SK-N-MC (cell line): ENCODE data around the gene SNX25.
"Not testable (repeated sequence)": the region's sequence is repeated elsewhere in the genome, so short reads cannot be mapped to it uniquely, and the experiment has no call there.

Experiments used
- DNase-seq: peaks from one replicate; pipeline ENCODE4 v3.0.0-alpha.2; 2011; ENCODE audit warnings: low read depth, low spot score
- H3K27ac ChIP-seq: fragments of 200-600 bp; sonication (generic); 2 replicates; pipeline ENCODE4 v1.5.1; 2016; ENCODE audit warnings: mixed run types
- H3K36me3 ChIP-seq: fragments of 200-600 bp; sonication (generic); 2 replicates; pipeline ENCODE4 v1.6.1; 2017; ENCODE audit warnings: antibody characterized with exemption, low read length, mixed read lengths; ENCODE audit not compliant: insufficient read depth
- H3K4me3 ChIP-seq: fragments of 200-600 bp; sonication (generic); 2 replicates; pipeline ENCODE4 v1.5.1; 2016
- H3K9ac ChIP-seq: fragments of 200-600 bp; sonication (generic); 2 replicates; pipeline ENCODE4 v1.8.0; 2017; ENCODE audit warnings: mixed run types, mixed read lengths; ENCODE audit not compliant: insufficient read length
- H3K9me3 ChIP-seq: fragments of 200-600 bp; sonication (generic); 2 replicates; pipeline ENCODE4 v1.6.1; 2017; ENCODE audit warnings: low read depth, mild to moderate bottlenecking, antibody characterized with exemption, low read length, moderate library complexity, mixed read lengths
- EZH2 ChIP-seq: fragments of 200-600 bp; sonication (generic); IDR thresholded peaks from one replicate; pipeline ENCODE4 v1.6.1; 2017; ENCODE audit warnings: antibody characterized with exemption
- FOXP2 ChIP-seq: optimal IDR thresholded peaks from 2 replicates; pipeline ENCODE3; 2011; ENCODE audit warnings: mild to moderate bottlenecking, moderate library complexity; ENCODE audit not compliant: insufficient read depth; ENCODE audit errors: extremely low read length, control extremely low read depth
- POLR2AphosphoS5 ChIP-seq: IDR thresholded peaks from 2 replicates; pipeline ENCODE4 v1.6.1; 2012; ENCODE audit warnings: mild to moderate bottlenecking, low read depth, low read length, borderline replicate concordance

Gene SNX25

DNA sequence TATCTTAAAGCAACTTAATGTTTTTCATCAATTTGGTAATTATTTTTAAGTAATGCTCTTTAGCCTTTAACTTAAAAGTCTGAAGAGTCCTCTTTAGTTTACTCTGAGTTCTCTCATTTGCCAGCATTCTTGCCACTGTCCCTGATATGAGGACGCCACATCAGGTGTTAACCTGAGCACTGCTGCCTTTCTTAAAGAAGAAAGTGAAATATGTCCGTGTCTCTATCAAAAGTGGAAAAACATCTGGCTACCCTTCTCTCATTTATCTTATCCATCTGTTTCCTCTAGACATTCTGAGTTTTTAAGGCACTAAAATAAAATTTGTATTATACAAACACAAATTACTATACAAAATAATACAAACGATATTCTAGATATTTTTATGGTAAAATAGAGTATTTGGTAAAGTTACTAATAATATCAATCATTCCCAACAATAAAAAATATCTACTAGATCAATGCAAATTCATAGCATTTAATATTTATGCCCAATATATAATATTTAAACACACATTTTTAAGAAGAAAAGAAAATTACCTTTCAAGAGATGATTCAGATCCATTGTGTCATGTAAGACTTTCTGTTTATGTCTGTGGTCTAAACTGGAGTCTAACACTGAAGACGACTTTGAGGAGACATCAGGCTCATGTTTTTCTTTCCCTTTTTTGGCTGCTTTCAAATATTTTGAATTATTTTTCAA lies 19.6 kb upstream of the SNX25 start:
- TF ChIP-seq POLR2AphosphoS5 (no peak), FOXP2 (no peak), EZH2 (no peak)
- no peaks in the 10 kb centered on the region for H3K9me3 ChIP-seq
- DNase-seq, result no peak
- no peak overlapping the region for H3K4me3 ChIP-seq
- no peak overlapping the region for H3K9ac ChIP-seq
- H3K27ac ChIP-seq, result no peak overlapping the region
- H3K36me3 ChIP-seq, result peaks cover 33% of the 10 kb centered on the region

- Histone ChIP-seq H3K9ac (no peak overlapping the region), H3K27ac (no peak overlapping the region), H3K4me3 (no peak overlapping the region), H3K9me3 (no peaks in the 10 kb centered on the region), H3K36me3 (peaks cover 33% of the 10 kb centered on the region)
- DNase-seq, result no peak
- no peak for TF ChIP-seq POLR2AphosphoS5
- no peak for TF ChIP-seq EZH2
- TF ChIP-seq FOXP2, result no peak
These were observed 19.0 kb upstream of the SNX25 start for GRCh38 chr4:185190306-185190856.

DNA sequence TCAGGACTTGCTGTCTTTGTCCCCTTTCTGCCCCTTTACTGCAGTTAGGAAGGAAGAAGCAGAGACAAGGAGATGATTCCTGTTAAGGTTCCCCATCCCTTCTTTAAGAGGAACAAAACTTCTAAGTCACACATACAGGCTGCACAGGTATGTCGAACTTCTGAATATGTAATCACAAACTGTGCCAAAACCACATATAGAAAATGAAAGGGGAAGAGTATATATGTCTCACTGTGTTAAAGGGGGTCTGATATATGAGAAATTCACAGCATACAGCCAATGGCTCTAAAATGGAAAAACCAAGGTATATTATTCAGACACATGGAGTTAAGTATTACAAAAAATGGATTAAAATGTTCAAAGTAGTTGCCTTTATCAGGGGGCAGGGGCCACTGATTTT lies 17.3 kb upstream of the SNX25 start:
- Histone ChIP-seq H3K9me3 (no peaks in the 10 kb centered on the region), H3K27ac (no peak overlapping the region), H3K4me3 (no peak overlapping the region), H3K9ac (no peak overlapping the region), H3K36me3 (peaks cover 29% of the 10 kb centered on the region)
- DNase-seq, result no peak
- TF ChIP-seq POLR2AphosphoS5, result no peak
- no peak for TF ChIP-seq EZH2
- TF ChIP-seq FOXP2, result no peak

GRCh38 chr4:185194924-185195888 lies 14.2 kb upstream of the SNX25 start:
- Histone ChIP-seq H3K36me3 (peaks cover 9% of the 10 kb centered on the region), H3K9ac (no peak overlapping the region), H3K9me3 (no peaks in the 10 kb centered on the region), H3K27ac (no peak overlapping the region), H3K4me3 (no peak overlapping the region)
- TF ChIP-seq POLR2AphosphoS5, result no peak
- no peak for TF ChIP-seq EZH2
- no peak for TF ChIP-seq FOXP2
- DNase-seq, result no peak

DNA sequence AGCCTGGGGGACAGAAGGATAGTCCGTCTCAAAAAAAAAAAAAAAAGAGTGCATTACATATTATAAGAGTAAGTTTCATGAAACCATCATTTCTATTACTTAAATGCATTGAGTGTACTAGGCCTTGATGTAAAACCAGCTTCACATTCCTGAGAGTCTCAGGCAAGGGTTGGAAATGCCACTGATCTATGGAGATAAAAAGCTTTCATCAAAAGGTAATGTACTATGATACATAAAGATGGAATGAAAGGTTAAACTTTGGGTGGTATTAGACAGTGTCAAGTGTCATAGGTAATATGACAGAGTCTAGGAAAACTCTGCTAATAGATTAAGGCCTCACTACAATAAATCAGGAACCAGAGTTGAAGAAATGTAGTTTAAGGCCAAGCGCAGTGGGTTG lies 13.0 kb upstream of the SNX25 start:
- no peak overlapping the region for H3K27ac ChIP-seq
- H3K36me3 ChIP-seq, result peaks cover 2% of the 10 kb centered on the region; the same call in 1 of the 2 replicates
- TF ChIP-seq FOXP2 (no peak), POLR2AphosphoS5 (no peak), EZH2 (no peak)
- no peak for DNase-seq
- no peaks in the 10 kb centered on the region for H3K9me3 ChIP-seq
- no peak overlapping the region for H3K9ac ChIP-seq
- H3K4me3 ChIP-seq, result no peak overlapping the region

DNA sequence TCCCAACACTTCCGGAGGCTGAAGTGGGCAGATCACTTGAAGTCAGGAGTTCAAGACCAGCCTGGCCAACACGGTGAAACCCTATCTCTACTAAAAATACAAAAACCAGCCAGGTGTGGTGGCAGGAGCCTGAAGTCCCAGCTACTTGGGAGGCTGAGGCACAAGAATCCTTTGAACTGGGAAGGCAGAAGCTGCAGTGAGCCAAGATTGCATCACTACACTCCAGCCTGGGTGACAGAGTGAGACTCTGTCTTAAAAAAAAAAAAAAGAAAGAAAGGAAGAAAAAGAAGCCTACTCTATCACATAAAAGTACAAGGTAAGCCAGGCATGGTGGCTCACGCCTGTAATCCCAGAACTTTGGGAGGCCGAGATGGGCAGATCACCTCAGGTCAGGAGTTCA lies 11.2 kb upstream of the SNX25 start:
- H3K9me3 ChIP-seq, DNase-seq, H3K36me3 ChIP-seq, H3K9ac ChIP-seq, H3K4me3 ChIP-seq, H3K27ac ChIP-seq: not testable (repeated sequence)

DNA sequence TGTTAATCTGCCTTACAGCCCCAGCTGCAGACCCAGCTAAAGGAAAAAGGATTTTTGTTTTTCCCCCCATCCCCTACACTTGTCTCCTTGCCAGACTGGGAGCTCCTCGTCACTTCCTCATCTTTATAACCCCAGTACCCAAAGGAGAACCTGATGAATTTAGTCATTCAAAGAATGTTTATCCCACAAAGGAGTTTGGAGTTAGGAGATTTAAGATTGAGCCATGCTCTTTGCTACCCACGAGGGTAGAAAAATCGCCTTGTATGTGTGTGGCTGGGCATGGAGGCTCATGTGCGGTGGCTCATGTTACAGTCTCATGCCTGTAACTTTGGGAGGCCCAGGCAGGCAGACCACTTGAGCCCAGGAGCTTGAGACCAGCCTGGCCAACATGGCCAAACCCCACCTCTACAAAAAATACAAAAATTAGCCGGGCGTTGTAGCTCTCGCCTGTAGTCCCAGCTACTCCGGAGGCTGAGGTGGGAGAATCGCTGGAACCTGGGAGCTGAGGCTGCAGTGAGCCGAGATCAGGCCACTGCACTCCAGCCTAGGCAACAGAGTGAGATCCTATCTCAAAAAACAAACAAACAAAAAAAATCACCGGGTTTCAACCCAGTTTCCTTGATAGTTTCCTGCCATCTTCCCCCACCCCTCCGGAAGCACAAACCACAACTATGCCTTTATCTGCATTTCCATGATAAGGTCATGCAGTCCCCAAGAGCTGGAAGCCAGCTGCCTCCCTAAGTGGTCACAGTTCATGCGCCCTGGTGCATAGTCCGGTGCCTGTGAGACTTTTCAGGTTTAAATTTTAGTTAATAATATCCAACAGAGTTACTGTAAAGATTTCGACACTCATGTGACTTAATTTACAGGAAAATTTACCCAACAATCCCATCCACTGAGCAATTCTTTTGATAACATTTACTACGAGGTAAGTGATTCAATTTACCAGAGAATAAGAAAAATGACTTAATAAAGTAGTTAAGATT lies 7.1 kb upstream of the SNX25 start:
- TF ChIP-seq EZH2, result no peak
- TF ChIP-seq FOXP2, result no peak
- TF ChIP-seq POLR2AphosphoS5, result no peak
- Histone ChIP-seq H3K4me3 (peak overlapping the region; percentile 81), H3K36me3 (peaks cover 2% of the 10 kb centered on the region; the same call in 1 of the 2 replicates), H3K27ac (peak overlapping the region; percentile 73), H3K9ac (peak overlapping the region; percentile 83), H3K9me3 (no peaks in the 10 kb centered on the region)
- no peak for DNase-seq

DNA sequence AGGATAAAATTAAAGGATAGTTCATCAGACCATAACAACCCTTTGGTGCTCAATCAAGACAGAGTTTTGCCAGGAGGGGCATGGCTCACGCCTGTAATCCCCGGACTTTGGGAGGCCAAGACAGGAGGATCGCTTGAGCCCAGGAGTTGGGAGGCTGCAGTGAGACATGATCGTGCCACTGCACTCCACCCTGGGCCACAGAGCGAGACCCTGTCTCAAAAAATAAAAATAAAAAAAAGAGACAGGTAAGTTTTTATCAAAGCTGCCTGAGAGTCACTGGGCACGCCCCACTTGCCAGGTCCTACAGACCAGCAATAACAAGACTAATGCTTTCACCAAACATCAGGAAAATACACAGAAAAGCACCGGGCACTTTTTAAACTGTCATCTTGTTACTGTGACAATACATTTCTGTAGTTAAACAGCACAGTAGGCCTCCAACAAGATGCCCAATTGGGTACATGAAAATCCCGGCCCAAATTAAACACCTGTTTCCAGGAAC lies 6.4 kb upstream of the SNX25 start:
- TF ChIP-seq FOXP2 (no peak), EZH2 (no peak), POLR2AphosphoS5 (no peak)

More for the DNA sequence above, 6.4 kb upstream of the SNX25 start:
- H3K9ac ChIP-seq, result peak overlapping the region; percentile 83
- H3K4me3 ChIP-seq, result peak overlapping the region; percentile 81
- H3K36me3 ChIP-seq, result peaks cover 2% of the 10 kb centered on the region; the same call in 1 of the 2 replicates
- DNase-seq, result no peak
- H3K27ac ChIP-seq, result peak overlapping the region; percentile 73
- H3K9me3 ChIP-seq, result no peaks in the 10 kb centered on the region
